Measurements from ENCODE around the gene IQGAP3.

DNA sequence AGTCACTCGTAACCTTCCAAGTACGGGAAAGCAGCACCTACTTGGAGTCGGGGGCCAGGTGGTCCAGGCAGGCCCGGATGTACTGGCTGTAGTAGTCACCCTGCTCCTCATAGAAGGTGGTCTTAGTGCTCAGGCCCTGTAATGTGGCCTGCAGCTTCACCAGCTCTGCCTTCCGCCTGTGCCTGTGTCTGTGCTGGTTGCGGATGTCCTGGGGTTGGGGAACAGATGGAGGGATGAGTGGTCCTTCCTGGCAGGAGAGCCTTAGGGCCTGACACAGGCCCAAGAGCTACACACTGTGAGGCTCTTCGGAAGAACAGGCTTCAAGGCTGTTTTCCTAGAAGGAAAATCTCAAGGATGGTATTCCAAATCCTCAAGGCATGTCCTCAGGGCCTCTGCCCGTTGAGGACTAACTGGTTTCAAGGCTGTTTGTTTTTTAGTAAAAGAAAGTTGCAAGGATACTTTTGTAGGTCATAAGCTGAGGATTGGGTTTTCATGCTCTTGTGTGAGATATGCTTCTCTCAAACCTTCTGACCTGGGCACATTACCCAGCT is 43.4 kb downstream of the IQGAP3 start:
- no peak for TF ChIP-seq CTCF (IDR thresholded peaks at IDR 0.05; ENCODE audit: low read depth, low read length, missing input control)
- no peak for TF ChIP-seq YY1 (IDR thresholded peaks at IDR 0.05)

Data from liver (tissue), 2 donors.